H1 (cell line): Measurements from ENCODE around the gene ITPR1.

Source experiments
- CTCF ChIP-seq, 3 experiments: IDR thresholded peaks; 1 replicate in 2 of 3; 2 replicates in 1 of 3; pipeline versions ENCODE4 v1.5.1 to v1.6.1; 2011; ENCODE audit warnings: low read length in 3 of 3, mild to moderate bottlenecking in 3 of 3, inconsistent platforms in 2 of 3, low read depth in 1 of 3, moderate library complexity in 1 of 3; ENCODE audit not compliant: insufficient read depth in 1 of 3; ENCODE audit errors: control extremely low read depth in 1 of 3
- RNF2 ChIP-seq: fragments of 200-900, 300-1000 bp; sonication (generic); IDR thresholded peaks from 2 replicates; pipeline ENCODE4 v1.7.1; 2016; ENCODE audit warnings: borderline replicate concordance, low read depth, mild to moderate bottlenecking, antibody characterized with exemption, low read length; ENCODE audit not compliant: poor library complexity, severe bottlenecking; ENCODE audit errors: missing control alignments
- USF2 ChIP-seq: IDR thresholded peaks from 2 replicates; pipeline ENCODE4 v1.6.1; 2011; ENCODE audit warnings: low read length, improper control_type of control experiment

- no peak for TF ChIP-seq CTCF (IDR thresholded peaks at IDR 0.05; ENCODE audit: control extremely low read depth in 1 of 3, insufficient read depth in 1 of 3, low read depth in 1 of 3, low read length in 3 of 3)
- no peak for TF ChIP-seq USF2
- no peak for TF ChIP-seq RNF2
Observed at GRCh38 chr3:4497843-4498324, 4.7 kb downstream of the ITPR1 start.
